ENCODE data around the gene ZFP36.

ZFP36 gene

DNA sequence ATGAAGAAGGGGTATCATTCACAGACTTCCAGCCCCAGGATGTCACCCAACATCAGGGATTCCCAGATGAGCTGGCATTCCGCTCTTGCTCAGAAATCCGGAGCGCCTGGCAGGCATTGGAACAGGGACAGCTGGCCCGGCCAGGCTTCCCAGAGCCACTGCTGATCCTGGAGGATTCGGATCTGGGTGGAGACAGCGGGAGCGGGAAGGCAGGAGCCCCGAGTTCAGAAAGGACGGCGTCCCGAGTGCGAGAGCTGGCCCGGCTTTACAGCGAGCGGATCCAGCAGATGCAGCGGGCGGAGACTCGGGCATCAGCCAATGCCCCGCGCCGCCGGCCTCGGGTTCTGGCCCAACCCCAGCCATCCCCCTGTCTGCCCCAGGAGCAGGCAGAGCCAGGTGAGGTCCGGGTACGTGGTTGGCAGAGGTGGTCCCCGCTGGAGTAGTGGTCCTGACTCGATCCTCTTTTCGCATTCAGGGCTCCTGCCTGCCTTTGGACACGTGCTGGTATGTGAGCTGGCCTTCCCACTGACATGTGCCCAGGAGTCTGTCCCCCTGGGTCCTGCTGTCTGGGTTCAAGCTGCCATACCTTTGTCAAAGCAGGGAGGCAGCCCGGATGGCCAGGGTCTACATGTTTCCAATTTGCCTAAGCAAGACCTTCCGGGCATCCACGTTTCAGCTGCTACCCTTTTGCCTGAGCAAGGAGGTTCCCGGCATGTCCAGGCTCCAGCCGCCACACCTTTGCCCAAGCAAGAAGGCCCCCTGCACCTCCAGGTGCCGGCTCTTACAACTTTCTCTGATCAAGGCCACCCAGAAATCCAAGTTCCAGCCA is 16.8 kb downstream of the ZFP36 start:
- no peak for DNase-seq

DNA sequence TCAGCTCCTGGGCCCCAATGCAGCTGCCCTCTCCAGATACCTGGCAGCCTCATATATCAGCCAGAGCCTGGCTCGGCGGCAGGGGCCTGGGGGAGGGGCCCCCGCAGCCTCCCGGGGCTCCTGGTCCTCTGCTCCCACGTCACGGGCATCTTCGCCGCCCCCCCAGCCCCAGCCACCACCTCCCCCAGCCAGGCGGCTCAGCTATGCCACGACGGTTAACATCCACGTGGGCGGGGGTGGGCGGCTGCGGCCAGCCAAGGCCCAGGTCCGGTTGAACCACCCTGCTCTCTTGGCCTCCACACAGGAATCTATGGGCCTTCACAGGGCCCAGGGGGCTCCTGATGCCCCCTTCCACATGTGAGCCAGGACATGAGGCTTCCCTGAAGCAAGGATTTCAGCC is 18.3 kb downstream of the ZFP36 start:
- no peak for DNase-seq

DNA sequence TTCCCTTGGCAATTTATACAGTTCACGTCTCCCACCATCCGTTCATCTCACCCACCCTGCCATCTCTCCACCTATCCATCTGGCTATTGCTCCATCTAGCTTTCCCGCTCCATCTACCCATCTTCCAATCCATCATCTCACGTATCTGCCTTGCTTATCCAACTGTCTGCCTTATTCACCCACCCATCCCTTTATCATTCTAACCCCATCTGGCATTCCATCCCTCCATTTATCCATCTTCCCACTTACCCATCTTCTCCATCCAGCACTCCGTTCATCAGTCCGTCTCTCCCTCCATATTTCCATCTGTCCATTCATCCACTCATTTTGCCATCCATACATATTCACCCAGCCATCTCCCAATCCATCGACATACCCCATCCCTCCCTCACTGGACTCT is 19.1 kb downstream of the ZFP36 start:
- DNase-seq: no peak

DNA sequence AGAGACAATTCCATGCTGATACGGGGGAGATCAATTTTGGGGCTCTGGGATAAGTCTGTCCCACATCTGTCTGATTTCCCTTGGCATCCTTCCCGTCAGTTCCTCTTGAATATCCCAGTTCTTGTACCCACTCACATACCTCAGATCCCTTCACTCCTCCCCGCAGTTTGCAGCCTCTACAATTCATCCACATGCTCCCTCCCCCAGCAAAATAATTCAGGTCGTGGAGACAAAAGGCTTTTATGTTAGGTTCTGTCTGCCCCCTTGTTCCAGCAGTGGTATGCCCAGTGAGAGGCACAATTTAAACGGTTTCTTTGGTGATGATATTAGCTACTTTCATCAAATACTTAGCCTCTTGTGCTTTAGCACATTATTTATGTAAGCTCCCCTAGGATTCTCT is 19.5 kb downstream of the ZFP36 start:
- DNase-seq: no peak

DNA sequence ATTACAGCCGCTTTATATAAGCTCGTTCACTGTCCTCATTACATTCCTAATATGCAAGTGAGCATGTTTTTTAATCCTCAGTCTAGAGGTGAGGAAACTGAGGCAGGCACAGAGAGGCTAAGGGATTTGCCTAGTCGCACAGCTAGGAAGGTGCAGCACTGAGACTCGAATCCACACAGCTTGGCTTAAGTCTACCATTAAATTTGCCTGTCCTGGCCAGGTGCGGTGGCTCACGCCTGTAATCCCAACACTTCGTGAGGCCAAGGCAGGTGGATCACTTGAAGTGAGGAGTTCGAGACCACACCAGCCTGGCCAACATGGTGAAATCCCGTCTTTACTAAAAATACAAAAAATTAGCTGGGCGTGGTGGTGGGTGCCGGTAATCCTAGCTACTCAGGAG is 21.1 kb downstream of the ZFP36 start:
- no peak for DNase-seq

DNA sequence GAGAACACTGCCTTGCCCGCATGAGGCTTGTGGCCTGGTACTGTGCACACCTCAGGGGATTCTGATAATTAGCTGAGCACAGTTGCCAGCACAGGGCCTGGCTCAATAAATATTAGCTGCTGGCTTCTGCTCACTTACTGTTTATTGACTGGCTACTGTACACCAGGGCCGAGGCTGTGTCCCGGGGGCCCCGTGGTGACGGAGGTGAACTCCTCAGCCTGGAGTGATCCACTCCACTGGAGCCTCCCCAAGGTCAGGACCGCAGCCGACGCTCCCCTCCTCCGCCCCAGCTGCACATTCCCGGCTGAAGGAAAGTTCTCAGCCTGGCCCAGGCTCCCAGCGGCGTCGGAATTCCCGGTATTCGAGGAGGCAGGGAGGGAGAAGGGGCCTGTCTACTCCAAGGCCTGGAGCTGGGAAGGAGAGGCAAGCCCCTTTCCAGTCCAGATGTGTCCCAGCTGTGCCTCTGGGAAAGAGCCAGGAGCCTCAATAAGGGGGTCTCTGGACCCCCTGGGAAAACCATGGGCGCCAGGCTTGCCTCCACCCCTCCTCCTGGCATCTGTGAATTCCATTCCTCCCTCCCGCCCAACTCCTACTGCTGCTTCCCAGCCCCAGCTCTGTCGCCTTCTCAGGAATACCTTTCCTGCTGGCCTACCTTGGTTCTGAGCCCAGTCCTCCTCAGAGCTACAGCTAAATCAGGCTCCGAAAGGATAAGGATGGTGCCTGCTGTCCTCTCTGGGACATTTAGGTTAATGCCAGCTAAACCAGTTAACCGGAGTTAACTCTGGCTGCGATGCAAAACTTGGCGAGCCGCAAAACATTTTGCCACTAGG is 21.9 kb downstream of the ZFP36 start:
- no peak for DNase-seq

DNA sequence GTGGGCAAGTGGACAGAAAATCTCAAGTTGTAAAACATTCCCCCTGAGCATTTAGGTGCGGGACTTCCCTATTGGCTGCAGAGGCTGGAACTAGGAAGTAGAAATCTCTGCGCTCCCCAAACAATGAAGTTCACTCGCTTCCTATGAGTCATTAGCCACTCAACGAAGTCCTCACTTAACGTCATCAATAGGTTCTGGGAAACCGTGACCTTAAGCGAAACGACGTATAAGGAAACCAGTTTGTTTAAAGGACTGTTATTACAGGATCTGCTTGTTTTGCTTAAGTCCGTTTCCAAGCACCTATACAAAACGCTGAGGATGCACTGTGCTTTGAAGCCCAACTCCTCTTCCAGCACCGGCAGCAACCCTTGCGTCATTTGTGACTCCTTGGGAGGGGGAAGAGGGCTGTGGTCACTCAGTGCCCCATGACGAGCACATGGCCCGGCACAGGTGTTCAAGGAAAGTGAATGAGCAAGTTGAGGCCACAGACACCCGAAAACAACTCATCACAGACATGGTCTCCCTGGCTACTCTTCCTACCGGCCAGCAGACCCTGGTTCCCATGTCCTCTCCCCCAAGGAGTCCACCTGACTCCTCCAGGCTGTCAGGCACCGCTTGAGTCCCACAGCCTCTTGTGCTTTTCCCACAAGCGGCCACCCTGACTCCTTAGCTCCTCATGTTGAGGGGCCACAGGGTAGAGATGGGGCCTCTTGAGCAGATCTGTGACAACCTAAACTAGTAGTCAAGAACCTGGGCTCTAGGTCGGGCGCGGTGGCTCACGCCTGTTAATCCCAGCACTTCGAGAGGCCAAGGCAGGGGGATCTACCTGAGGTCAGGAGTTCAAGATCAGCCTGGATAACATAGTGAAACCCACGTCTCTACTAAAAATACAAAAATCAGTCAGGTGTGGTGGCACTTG is 24.3 kb downstream of the ZFP36 start:
- DNase-seq: no peak

DNA sequence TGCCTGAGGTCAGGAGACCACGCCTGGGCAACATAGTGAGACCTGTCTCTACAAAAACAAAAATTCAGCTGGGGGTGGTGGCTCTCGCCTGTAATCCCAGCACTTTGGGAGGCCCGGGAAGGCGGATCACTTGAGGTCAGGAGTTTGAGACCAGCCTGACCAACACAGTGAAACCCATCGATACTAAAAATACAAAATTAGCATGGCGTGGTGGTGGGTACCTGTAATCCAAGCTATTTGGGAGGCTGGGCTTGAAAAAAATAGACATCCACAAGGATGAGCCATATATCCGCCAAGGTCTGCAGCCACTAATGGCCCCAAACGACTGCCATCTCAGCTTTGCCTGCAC is 26.0 kb downstream of the ZFP36 start:
- no peak for DNase-seq

DNA sequence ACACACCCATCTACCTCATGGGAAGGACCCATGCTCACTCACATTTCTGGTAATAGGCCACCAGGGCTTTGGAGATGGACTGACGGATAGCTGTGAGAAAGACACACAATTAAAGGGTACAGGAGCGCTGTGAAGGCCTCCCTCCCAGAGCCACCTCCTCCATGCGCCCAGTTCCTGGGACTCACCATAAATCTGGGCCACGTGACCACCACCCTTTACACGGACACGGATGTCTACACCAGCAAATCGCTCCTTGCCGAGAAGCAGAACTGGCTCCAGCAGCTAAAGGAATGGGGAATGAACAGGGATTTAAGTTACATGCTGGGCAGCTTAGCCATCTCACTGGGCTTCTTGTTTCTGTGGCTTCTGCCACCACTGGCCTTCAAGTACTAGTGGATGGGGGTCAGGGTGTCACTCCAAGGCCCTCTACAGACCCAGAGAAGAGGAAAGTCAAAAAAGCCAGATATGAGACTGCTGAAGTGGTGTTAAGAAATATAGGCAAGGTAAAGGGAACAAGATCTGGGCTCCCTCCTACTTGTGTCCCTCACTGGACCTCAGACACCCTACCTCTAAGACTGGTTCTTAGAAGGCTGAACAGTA is 26.9 kb downstream of the ZFP36 start:
- no peak for DNase-seq

DNA sequence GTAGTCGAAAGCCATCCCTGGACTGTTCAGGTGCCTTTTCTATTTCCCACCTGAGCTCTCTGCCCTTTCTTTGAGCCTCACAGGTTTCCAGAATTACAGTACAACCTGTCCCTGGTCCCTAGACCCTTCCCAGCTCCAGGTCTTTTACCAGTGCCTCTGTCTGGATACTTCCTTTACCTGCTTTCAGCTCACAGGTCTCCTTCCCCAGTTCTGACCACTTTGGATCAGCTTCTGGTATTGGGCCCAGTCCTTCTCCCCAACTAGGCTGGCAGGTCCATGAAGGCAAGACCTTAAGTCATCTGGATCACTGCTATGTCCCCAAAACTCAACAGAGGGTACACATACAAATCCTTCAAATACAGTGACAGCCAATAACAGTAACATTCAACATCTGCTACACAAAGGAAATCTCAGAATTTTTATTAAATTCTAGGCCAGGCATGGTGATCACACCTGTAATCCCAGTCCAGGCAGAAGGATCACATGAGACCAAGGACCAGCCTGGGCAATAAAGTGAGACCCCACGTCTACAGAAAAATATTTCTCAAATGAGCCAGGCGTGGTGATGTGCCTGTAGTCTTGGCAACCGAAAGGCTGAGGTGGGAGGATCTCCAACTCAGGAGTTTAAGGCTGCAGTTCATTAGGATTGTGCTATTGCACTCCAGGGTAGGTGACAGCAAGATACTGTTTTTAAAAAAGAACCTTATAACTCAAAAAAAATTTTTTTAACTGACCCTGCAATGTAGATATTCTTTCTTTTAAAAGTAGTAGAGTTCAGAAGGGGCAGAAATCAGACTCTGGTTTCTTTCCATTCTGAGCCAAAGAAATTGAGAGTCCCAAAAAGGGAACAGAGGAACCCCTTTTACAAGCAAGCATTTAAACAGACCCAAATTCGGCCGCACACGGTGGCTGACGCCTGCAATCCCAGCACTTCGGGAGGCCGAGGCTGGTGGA is 27.8 kb downstream of the ZFP36 start:
- DNase-seq: no peak

DNA sequence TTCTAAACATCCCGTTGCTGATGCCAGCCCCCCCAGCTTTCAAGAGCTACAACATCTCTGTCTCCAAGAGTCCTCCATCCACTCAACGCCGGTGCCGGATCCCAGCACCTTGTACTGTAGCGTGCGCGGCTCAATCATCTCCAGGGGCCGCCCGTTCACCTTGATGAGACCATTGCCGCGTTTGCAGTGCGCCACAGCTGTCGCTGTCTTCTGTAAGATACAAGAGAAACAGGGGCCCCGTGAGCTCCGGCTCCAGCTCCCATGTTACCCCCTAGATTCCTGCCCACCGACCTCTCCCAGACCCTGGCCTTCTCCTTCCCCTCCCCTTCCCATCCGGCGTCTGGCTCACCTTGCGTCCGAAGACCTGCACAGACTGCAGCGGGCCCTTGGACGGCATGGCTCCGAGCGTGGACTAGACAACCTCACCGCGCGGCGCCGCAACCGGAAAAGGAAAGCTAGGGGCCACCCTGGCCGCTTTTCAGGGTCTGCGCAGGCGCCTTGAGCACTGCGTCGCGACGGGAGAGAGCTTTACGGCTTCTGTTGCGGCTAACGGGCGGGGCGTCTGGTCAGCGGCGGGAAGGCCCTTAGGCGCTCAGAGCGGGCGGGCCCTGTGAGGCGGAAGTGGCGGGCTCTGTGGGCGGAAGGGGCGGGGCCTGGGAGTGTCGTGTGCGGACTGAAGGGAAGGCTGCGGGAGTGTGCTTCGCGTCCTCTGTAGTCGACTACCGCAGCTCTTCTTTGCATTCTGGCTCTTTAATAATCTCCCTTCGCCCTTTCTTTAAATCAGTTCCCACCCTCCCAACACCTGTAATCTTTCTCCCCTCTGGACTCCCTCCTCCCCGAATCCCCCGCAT is 29.1 kb downstream of the ZFP36 start, which contains the start of gene RPS16:
Gene RPS16, minus strand, starts transcription at position 451 of the 851 bp plus-strand sequence. Its CDS starts 54 bp downstream, at position 397.
- peak; percentile 86 for DNase-seq

DNA sequence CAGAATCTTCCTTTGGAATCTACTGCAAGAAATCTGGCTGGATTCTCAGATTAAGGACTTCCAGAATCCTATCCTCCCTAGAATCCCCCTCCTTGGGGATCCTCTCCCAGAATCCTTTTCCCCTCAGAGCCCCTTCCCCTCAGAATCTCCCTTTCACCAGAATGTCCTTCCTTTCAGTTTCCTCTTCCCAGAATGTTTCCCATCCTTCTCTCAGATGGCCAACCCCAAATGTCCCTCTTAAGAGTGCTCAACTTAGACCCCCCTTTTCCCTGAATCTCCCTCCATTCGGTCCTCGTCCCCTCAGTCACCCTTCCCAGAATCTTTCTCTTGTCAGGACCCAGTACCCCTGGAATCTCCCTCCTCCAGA is 29.7 kb downstream of the ZFP36 start:
- DNase-seq: no peak

DNA sequence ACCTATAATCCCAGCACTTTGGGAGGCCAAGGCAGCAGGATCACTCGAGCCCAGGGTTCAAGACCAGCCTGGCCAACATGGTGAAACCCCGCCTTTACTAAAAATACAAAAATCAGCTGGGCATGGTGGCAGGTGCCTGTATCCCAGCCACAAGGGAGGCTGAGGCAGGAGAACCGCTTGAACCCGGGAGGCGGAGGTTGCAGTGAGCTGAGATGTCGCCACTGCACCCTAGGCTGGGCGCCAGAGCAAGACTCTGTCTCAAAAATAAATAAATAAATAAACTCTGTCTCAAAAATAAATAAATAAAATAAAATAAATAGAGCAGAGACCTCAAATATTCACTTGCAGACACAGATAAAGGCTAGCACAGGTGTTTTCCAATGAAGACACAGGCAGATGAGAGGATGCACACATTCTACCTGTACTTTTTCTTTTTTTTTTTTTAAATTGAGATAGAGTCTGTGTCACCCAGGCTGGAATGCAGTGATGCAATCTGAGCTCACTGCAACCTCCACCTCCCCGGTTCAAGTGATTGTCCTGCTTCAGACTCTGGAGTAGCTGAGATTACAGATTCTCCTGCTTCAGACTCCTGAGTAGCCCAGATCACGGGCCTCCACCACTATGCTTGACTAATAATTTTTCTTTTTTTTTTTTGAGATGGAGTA is 31.8 kb downstream of the ZFP36 start:
- no peak for DNase-seq

DNA sequence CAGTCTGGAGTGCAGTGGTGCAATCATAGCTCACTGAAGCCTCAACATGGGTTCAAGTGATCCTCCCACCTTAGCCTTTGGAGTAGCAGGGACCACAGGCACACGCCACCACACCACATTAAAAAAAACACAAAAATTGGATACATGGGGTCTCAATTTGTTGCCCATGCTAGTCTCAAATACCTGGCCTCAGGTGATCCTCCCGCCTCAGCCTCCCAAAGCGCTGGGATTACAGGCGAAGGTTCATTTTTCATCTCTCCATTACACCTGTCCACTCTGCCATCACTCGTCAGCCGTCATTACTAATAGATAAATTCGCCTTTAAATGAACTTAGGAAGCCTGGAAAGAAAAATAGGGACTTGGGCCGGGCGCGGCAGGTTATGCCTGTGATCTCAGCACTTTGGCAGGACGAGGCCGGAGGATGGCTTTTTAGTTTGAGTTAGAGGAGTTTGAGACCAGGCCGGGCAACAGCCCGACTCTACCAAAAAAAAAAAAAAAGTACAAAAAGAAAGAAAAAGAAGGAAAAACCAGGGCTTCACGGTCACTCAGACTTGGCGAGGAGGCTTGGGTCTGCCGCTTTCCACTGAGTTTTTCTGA is 38.0 kb downstream of the ZFP36 start:
- DNase-seq: no peak

DNA sequence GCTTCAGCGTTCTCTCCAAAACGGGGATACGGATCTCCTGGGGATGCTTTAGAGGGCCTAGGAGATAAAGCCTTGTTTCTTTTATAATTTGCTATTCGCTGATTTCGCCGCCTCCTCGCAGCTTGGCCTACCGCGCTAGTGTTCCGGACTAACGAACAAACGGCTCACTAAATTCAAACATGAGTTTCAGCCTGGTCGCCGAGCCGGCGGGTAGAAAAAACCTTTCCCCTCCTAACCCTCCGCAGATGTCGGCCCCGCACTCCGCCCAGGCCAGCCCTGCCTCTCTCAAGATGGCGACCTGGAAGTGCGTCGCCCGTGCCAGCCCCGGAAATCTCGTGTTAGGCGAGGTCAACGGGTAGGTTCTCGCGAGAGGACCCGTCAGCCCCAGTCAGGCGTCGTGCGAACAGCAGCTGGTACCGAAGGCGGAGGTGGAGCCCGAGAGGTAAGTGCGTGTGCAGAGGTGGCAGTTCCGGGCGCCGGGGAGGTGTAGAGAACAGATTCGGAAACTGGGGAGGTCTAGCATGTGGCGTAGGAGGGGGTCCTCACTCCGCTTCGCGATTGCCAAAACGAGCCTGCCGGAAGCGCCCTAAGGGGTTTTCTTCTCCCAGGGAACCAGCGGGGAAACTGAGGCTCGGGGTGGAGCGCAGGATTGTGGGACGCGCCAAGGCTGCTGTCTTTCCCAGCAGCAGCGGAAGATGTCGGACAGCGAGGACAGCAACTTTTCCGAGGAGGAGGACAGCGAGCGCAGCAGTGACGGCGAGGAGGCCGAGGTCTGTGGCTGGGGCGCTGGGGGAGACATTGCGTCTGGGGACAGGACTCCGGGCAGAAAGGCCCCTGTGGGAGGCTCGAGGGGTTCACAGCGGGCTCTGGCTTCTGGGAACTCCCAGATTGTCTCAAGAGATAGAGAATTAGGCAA is 38.8 kb downstream of the ZFP36 start, which contains the start of gene SUPT5H:
Gene SUPT5H, plus strand, starts transcription at position 387 of the 916 bp plus-strand sequence. Its CDS starts 309 bp downstream, at position 696.
- peak; percentile 89 for DNase-seq

DNA sequence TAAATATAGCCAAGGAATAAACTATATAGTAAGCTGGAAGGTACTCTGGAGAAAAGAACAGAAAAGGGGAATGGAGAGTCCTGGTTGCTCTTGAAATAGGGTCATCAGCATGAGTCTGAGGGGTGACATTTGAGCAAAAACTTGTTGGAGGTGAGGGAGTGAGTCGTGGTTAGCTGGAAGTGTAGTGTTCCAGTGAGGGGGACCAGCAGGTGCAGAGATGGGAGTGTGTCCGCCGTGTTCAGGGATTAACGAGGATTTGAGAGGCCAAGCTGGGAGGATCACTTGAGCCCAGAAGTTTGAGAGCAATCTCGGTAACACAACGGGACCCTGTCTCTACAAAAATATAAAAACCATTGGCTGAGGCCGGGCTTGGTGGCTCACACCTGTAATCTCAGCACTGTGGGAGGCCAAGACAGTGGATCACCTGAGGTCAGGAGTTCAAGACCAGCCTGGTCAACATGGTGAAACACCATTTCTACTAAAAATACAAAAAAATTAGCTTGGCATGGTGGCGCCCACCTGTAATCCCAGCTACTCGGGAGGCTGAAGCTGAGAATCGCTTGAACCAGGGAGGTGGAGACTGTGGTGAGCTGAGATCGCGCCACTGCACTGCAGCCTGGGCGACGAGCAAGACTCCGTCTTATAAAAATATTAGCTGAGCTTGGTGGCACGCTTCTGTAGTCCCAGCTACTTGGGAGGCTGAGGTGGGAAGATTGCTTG is 39.9 kb downstream of the ZFP36 start:
- no peak for DNase-seq

DNA sequence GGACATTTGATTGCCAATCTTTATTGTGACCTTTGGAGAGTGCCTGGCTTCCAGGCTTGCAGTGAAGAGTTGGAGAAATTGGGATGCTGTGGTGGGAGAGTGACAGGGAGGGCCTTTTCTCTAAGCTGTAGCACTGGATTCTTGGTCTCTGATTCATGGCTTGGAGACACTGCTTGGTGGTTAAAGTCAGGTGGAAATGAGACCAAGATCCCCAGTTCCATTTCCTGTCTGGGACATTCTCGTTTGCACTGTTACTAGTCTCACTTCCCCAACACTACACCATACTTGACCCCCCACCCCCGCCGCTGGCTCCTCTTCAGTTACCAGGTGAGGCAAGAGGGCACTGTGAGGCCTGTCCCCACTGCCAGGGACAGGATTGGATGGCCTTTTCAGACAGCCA is 41.6 kb downstream of the ZFP36 start:
- no peak for DNase-seq
